OCI-LY1 (cell line): ENCODE data around the gene RMND5A.

Experiments used
- H2AFZ ChIP-seq: fragments of 200-600 bp; sonication (generic), shearing (Covaris generic); 2 replicates; pipeline ENCODE4 v1.6.0; 2014; ENCODE audit warnings: antibody characterized with exemption, mild to moderate bottlenecking, low read length
- H3F3A ChIP-seq: fragments of 200-600 bp; sonication (generic), shearing (Covaris generic); 2 replicates; pipeline ENCODE4 v1.6.0; 2014; ENCODE audit warnings: mild to moderate bottlenecking, antibody characterized with exemption, low read length, moderate library complexity; ENCODE audit not compliant: insufficient read depth
- H3K27ac ChIP-seq: fragments of 200-600 bp; sonication (generic); 2 replicates; pipeline ENCODE4 v1.5.1; 2014; ENCODE audit warnings: low read length, mixed run types, mild to moderate bottlenecking, low read depth; ENCODE audit not compliant: poor library complexity, severe bottlenecking
- H3K27me3 ChIP-seq: fragments of 200-600 bp; sonication (generic); 2 replicates; pipeline ENCODE4 v1.6.0; 2014; ENCODE audit warnings: antibody characterized with exemption, mild to moderate bottlenecking, low read length, moderate library complexity; ENCODE audit not compliant: insufficient read depth
- H3K36me3 ChIP-seq: fragments of 200-600 bp; sonication (generic); 2 replicates; pipeline ENCODE4 v1.6.1; 2014; ENCODE audit warnings: mild to moderate bottlenecking, antibody characterized with exemption, low read length, moderate library complexity, mixed read lengths; ENCODE audit not compliant: insufficient read depth
- H3K4me1 ChIP-seq: fragments of 200-600 bp; sonication (generic); 2 replicates; pipeline ENCODE4 v1.5.1; 2014; ENCODE audit warnings: mild to moderate bottlenecking, low read length, moderate library complexity; ENCODE audit not compliant: insufficient read depth, severe bottlenecking
- H3K4me2 ChIP-seq: fragments of 200-600 bp; sonication (generic), shearing (Covaris generic); 2 replicates; pipeline ENCODE4 v1.6.1; 2014; ENCODE audit warnings: low read length
- H3K4me3 ChIP-seq: fragments of 200-600 bp; sonication (generic); 2 replicates; pipeline ENCODE4 v1.5.1; 2014; ENCODE audit warnings: low read length, low read depth, mild to moderate bottlenecking, mixed read lengths; ENCODE audit not compliant: poor library complexity, severe bottlenecking
- H3K79me2 ChIP-seq: fragments of 200-600 bp; shearing (Covaris generic); 2 replicates; pipeline ENCODE4 v1.6.1; 2016; ENCODE audit warnings: mixed run types, low read length, mixed read lengths; ENCODE audit not compliant: insufficient read depth
- H3K9ac ChIP-seq: fragments of 200-600 bp; sonication (generic), shearing (Covaris generic); 2 replicates; pipeline ENCODE4 v1.6.1; 2014; ENCODE audit warnings: mild to moderate bottlenecking, low read length, mixed read lengths
- H3K9me2 ChIP-seq: fragments of 200-600 bp; sonication (generic), shearing (Covaris generic); 2 replicates; pipeline ENCODE4 v1.6.1; 2014; ENCODE audit warnings: low read depth, mild to moderate bottlenecking, low read length, mixed read lengths
- H3K9me3 ChIP-seq: fragments of 200-600 bp; shearing (Covaris generic); 2 replicates; pipeline ENCODE4 v1.6.1; 2014; ENCODE audit warnings: low read length, mixed read lengths
- H4K20me1 ChIP-seq: fragments of 200-600 bp; sonication (generic), shearing (Covaris generic); 2 replicates; pipeline ENCODE4 v1.6.0; 2016; ENCODE audit warnings: mild to moderate bottlenecking, low read length; ENCODE audit not compliant: insufficient read depth
- EZH2 ChIP-seq: fragments of 200-600 bp; sonication (generic), shearing (Covaris generic); IDR thresholded peaks from 2 replicates; pipeline ENCODE4 v1.8.0; 2017; ENCODE audit warnings: borderline replicate concordance, mixed run types, mild to moderate bottlenecking, antibody characterized with exemption, low read length, moderate library complexity, mixed read lengths
- TF ChIP-seq, protein P1 (sequence below): fragments of 200-600 bp; sonication (generic), shearing (Covaris generic); IDR thresholded peaks from 2 replicates; pipeline ENCODE4 v1.5.1; 2017; ENCODE audit warnings: mild to moderate bottlenecking, antibody characterized with exemption, low read length, moderate library complexity, mixed read lengths

The RMND5A gene

DNA sequence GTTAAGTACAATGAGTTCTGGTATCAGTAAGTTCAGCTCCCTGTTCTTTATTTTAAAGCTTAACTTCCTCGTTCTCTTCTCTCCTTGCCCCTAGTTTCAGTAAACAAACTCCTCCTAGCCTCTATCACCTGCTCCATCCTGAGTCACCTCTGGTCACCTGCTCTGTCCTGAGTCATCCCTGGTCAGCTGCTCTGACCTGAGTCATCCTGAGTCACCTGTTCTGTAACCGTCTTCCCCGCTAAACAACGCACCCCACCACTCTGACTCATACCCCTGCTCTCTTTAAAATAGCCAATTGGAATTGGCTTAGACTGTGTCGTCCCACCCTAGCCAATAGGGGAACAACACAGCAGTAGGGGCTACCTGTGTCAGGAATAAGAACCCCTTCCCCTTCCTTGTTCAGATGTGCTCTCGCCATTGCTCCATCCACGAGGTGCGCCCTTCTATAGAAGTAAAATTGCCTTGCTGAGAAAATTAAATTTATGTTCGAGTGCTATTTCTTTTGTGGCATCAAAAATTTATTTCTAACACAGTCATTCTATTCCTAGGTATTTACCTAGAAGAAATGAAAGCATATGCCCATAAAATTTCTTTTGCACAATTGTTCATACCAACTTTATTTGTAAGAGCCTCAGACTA, 24.9 kb upstream of the RMND5A start:
- no peak overlapping the region for H3K4me2 ChIP-seq
- H2AFZ ChIP-seq, result no peak overlapping the region
- H3K27me3 ChIP-seq, result no peaks in the 10 kb centered on the region
- H3K9me2 ChIP-seq, result no peaks in the 10 kb centered on the region
- H3K36me3 ChIP-seq, result no peaks in the 10 kb centered on the region
- H3K4me1 ChIP-seq, result no peaks in the 10 kb centered on the region
- H4K20me1 ChIP-seq, result no peaks in the 10 kb centered on the region
- H3F3A ChIP-seq, result no peaks in the 10 kb centered on the region
- H3K9me3 ChIP-seq, result peaks cover 4% of the 10 kb centered on the region; the same call in 1 of the 2 replicates
- no peak overlapping the region for H3K27ac ChIP-seq
- TF ChIP-seq EZH2, result no peak
- TF ChIP-seq, protein P1, sequence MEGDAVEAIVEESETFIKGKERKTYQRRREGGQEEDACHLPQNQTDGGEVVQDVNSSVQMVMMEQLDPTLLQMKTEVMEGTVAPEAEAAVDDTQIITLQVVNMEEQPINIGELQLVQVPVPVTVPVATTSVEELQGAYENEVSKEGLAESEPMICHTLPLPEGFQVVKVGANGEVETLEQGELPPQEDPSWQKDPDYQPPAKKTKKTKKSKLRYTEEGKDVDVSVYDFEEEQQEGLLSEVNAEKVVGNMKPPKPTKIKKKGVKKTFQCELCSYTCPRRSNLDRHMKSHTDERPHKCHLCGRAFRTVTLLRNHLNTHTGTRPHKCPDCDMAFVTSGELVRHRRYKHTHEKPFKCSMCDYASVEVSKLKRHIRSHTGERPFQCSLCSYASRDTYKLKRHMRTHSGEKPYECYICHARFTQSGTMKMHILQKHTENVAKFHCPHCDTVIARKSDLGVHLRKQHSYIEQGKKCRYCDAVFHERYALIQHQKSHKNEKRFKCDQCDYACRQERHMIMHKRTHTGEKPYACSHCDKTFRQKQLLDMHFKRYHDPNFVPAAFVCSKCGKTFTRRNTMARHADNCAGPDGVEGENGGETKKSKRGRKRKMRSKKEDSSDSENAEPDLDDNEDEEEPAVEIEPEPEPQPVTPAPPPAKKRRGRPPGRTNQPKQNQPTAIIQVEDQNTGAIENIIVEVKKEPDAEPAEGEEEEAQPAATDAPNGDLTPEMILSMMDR, result no peak
- no peaks in the 10 kb centered on the region for H3K79me2 ChIP-seq
- no peak overlapping the region for H3K4me3 ChIP-seq
- H3K9ac ChIP-seq, result no peak overlapping the region

DNA sequence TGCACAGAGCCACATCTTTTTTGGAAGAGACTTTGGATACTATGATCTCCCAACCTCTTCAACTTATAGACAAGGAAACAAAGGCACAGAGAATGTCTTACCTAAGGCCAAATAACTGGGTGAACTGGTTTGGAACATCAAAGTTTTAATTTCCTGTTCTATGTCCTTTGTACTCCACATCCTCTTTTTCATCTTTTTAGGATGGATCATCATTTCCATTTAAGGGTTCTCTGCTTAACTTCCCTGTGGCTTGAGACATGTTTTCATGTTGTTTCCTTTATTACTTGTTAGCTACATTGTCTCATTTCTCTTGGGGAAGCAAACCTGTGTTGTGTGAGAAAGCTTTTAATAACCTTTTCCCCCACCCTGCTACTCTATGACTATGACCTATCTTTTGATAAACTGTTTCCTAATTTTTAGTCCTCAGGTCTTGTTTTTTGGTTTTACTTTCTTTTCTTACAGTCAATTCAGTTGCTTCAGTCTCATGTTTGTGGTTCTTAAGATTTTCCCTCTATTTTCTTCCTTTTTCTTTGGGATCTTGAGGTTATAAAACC, 22.5 kb upstream of the RMND5A start:
- Histone ChIP-seq H3K79me2 (no peaks in the 10 kb centered on the region), H3K4me1 (no peaks in the 10 kb centered on the region), H3K27me3 (no peaks in the 10 kb centered on the region), H3K9ac (no peak overlapping the region), H3K9me3 (peaks cover 4% of the 10 kb centered on the region; the same call in 1 of the 2 replicates), H3K36me3 (no peaks in the 10 kb centered on the region), H3K27ac (no peak overlapping the region), H3F3A (no peaks in the 10 kb centered on the region), H2AFZ (no peak overlapping the region), H4K20me1 (no peaks in the 10 kb centered on the region), H3K9me2 (no peaks in the 10 kb centered on the region), H3K4me2 (no peak overlapping the region), H3K4me3 (no peak overlapping the region)
- TF ChIP-seq EZH2, result no peak
- TF ChIP-seq, protein P1, result no peak

DNA sequence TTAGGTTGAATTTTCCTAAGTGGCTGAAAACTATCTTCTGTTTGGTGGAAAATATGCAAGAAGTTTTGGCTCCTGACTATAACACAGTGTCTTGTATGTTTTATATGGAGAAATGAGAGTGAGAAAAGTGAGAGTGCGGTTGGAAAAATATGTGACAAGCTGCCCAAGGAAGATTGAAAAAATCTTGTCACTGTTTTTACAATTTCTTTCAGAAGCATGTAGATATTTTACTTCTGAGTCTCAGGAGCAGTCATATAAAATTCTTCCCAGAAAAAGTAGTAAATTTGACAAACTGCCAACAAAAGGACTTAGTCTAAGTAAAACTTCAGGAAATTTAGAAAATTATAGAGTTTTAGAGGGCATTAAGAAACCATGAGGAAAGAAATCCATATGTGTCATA, 19.4 kb upstream of the RMND5A start:
- no peaks in the 10 kb centered on the region for H3K9me2 ChIP-seq
- H4K20me1 ChIP-seq, result no peaks in the 10 kb centered on the region
- no peak overlapping the region for H3K27ac ChIP-seq
- H3K4me1 ChIP-seq, result no peaks in the 10 kb centered on the region
- H3K4me2 ChIP-seq, result no peak overlapping the region
- H2AFZ ChIP-seq, result no peak overlapping the region
- H3K9ac ChIP-seq, result no peak overlapping the region
- TF ChIP-seq, protein P1, result no peak
- no peak for TF ChIP-seq EZH2
- H3K4me3 ChIP-seq, result no peak overlapping the region
- H3K36me3 ChIP-seq, result no peaks in the 10 kb centered on the region
- H3K27me3 ChIP-seq, result no peaks in the 10 kb centered on the region
- H3F3A ChIP-seq, result no peaks in the 10 kb centered on the region
- H3K9me3 ChIP-seq, result no peaks in the 10 kb centered on the region
- no peaks in the 10 kb centered on the region for H3K79me2 ChIP-seq
